Spinal cord (tissue), 10 donors: Measurements from ENCODE around the gene AMPH. TPM values are rescaled to one million over a fixed set of nuclear protein-coding genes. Genes with fewer than 3 reads are reported as not detected.
"Not testable (repeated sequence)": the region's sequence is repeated elsewhere in the genome, so short reads cannot be mapped to it uniquely, and the experiment has no call there.

Experiments used
- DNase-seq, 6 donors: peaks; one replicate each; pipeline versions ENCODE4 v3.0.0 to v3.0.0-alpha.2; 2013 to 2015; ENCODE audit warnings: low spot score in 6 of 6, low read depth in 4 of 6
- H3K27ac ChIP-seq: one replicate; pipeline ENCODE4 v1.5.1; 2013; ENCODE audit warnings: low read depth, low read length, control low read depth
- H3K27me3 ChIP-seq: one replicate; pipeline ENCODE4 v1.6.1; 2013; ENCODE audit warnings: low read length; ENCODE audit not compliant: control insufficient read depth, insufficient read depth
- H3K36me3 ChIP-seq: one replicate; pipeline ENCODE4 v1.6.1; 2013; ENCODE audit warnings: low read length; ENCODE audit not compliant: control insufficient read depth, insufficient read depth
- H3K4me1 ChIP-seq: one replicate; pipeline ENCODE4 v1.6.1; 2013; ENCODE audit warnings: low read length; ENCODE audit not compliant: control insufficient read depth, insufficient read depth
- H3K4me3 ChIP-seq: one replicate; pipeline ENCODE4 v1.5.1; 2013; ENCODE audit warnings: low read depth, low read length, control low read depth
- H3K9me3 ChIP-seq: one replicate; pipeline ENCODE4 v1.6.1; 2013; ENCODE audit warnings: low read length; ENCODE audit not compliant: control insufficient read depth, insufficient read depth
- WGBS: methylation state at CpG from one replicate; pipeline ENCODE4 v1.1.5; 2013; ENCODE audit warnings: missing lambda C conversion rate; ENCODE audit not compliant: insufficient coverage; 5-methylcytosine and 5-hydroxymethylcytosine counted together
- polyA plus RNA-seq, 2 donors: library from polyadenylated mRNA; unstranded; fragments of 120-200 nt; gene quantifications; one replicate each; pipeline ENCODE4 v1.2.1, GENCODE V29; 2013; ENCODE audit not compliant: insufficient read length in 2 of 2
- total RNA-seq, 2 donors: library from RNA; depleted of rRNA in 1 of 2; stranded (reverse); fragments of 120-200 nt in 1 of 2; fragments of >200 nt in 1 of 2; gene quantifications; one replicate each; pipeline versions ENCODE4 v1.2.3 to v1.2.4, GENCODE V29; 2013 to 2014
- donor health status: healthy.

Gene AMPH
- total and polyA plus RNA-seq, 4 donors: 37.3 to 116 (median 95.3) TPM

DNA sequence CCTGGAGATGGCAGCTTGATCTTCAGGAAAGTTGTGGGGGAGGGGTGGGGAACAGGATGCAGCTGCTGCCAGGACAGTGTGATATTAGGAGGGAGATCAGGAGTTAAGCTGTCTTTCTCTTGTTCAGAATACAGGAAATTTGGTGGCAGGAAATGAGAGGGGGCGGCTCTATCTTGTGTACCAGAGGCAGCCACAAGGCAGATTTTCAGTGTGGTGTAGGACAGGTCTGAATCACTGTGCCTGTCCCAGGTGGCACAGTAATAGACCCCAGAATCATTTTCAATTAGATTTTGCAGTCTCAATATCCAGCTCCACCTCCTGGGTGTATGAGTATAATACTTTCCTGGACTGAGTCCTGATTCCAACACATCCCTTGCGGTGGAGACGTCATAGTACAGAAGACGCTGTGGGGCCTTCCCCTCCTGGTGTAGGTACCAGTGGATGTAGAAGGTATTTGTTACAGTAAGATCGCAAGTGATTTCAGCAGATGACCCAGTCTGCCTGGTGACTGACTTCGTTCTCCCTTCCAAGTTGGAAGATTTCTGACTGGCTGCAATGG is 272.8 kb downstream of the AMPH start:
- DNase-seq: peak in 1 of 6 donors; percentile 0
- WGBS: 67% methylated on average over 1 of the region's 6 CpGs
- H3K9me3 ChIP-seq, H3K36me3 ChIP-seq, H3K4me3 ChIP-seq, H3K4me1 ChIP-seq, H3K27ac ChIP-seq, H3K27me3 ChIP-seq: not testable (repeated sequence)

GRCh38 chr7:38354271-38354851 is 276.8 kb downstream of the AMPH start:
- H3K27me3 ChIP-seq, H3K4me1 ChIP-seq, DNase-seq, H3K4me3 ChIP-seq, H3K36me3 ChIP-seq, H3K27ac ChIP-seq, H3K9me3 ChIP-seq: not testable (repeated sequence)
- WGBS: 55% methylated on average over 6 of the region's 8 CpGs

GRCh38 chr7:38353431-38353881 is 277.7 kb downstream of the AMPH start:
- H3K4me1 ChIP-seq, DNase-seq, H3K9me3 ChIP-seq, H3K27me3 ChIP-seq, H3K36me3 ChIP-seq, H3K27ac ChIP-seq, H3K4me3 ChIP-seq: not testable (repeated sequence)
- 83% methylated on average over 2 of the region's 7 CpGs for WGBS

DNA sequence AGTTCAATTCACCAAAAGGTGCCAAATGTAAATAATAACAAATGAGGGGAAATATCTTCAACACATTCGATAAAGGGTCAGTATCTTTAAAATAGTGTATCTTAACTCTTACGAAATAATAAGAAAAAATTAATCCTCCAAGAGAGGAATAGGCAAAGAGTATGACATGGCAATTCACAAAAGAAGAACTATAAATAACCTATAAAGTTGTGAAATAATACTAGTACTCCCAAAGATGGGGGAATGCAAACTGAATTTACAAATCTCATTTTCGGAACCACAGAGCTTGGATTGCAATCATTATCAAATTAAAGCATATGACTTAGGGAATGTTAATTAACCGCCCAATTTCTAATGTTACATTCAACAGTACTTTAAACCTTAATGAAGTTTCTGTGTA is 279.6 kb downstream of the AMPH start:
- Histone ChIP-seq H3K27ac (no peak overlapping the region), H3K9me3 (no peaks in the 10 kb centered on the region), H3K4me3 (no peak overlapping the region), H3K4me1 (no peaks in the 10 kb centered on the region), H3K36me3 (no peaks in the 10 kb centered on the region), H3K27me3 (no peaks in the 10 kb centered on the region)
- no peak for DNase-seq
- no CpG with 5 or more reads among the region's 4 CpGs for WGBS

- DNase-seq, H3K4me3 ChIP-seq, H3K36me3 ChIP-seq, H3K9me3 ChIP-seq, H3K4me1 ChIP-seq, H3K27me3 ChIP-seq, H3K27ac ChIP-seq: not testable (repeated sequence)
- 53% methylated on average over 3 of the region's 3 CpGs for WGBS
These were observed 280.4 kb downstream of the AMPH start for GRCh38 chr7:38350777-38351176.

- DNase-seq, H3K27ac ChIP-seq, H3K4me3 ChIP-seq, H3K36me3 ChIP-seq, H3K9me3 ChIP-seq, H3K4me1 ChIP-seq, H3K27me3 ChIP-seq: not testable (repeated sequence)
- 80% methylated on average over 4 of the region's 6 CpGs for WGBS
These were observed 281.1 kb downstream of the AMPH start for GRCh38 chr7:38349869-38350583.

- not testable (repeated sequence) for H3K9me3 ChIP-seq, H3K27ac ChIP-seq, H3K27me3 ChIP-seq, H3K4me3 ChIP-seq, H3K36me3 ChIP-seq, DNase-seq, H3K4me1 ChIP-seq
- WGBS: 79% methylated on average over 3 of the region's 9 CpGs
These were observed 281.9 kb downstream of the AMPH start for GRCh38 chr7:38349126-38349795.

DNA sequence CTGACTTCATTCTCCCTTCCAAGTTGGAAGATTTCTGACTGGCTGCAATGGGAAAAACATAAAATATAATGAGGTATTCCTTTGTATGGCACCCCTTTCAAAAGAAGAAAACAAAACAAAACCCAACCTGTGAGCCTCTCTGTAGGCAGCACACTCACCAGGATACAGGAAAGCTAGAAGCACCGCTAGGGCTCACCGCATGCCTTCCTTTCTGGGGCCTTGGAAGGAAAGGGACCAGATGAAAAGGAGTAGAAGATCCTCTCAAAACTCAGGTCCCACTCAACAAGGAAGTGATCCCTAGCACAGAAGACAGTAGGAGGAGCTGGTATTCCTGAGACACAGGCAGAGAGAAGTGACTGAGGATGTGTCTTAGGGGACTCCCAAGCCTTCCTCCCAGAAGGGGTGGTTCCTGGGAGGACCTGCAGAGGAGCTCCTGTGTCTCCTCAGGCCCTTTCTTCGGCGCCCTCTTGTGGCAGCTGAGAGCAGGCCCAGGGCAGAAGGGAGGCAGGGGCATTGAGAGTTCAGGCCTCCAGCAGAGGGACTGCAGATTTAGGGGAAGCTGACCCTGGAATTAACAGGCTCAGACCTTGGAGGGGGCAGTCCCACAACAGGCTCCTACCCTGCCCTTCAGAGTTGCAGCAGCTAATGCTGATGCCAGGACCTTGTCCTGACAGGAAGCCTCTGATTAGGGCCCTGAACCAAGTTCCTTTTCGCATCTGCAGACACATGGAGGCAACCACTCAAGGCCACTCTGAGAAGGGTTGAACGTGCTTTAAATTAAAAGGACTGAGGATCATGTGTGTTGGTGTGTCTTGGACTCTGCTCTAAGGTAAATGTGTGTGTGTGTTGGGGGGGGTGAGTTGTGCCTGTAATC is 285.6 kb downstream of the AMPH start:
- WGBS: 44% methylated on average over 4 of the region's 6 CpGs
- not testable (repeated sequence) for H3K4me3 ChIP-seq, H3K4me1 ChIP-seq, H3K27ac ChIP-seq, H3K36me3 ChIP-seq, H3K9me3 ChIP-seq, H3K27me3 ChIP-seq
- peak in 1 of 6 donors; percentile 1 for DNase-seq

- 75% methylated on average over 1 of the region's 3 CpGs for WGBS
These were observed 286.4 kb downstream of the AMPH start for GRCh38 chr7:38344741-38345140.

More at GRCh38 chr7:38344741-38345140, 286.4 kb downstream of the AMPH start:
- H3K36me3 ChIP-seq, H3K4me1 ChIP-seq, H3K27me3 ChIP-seq, H3K4me3 ChIP-seq, H3K9me3 ChIP-seq, H3K27ac ChIP-seq: not testable (repeated sequence)
- DNase-seq: peak in 1 of 6 donors; percentile 0
